ENCODE data around the gene HEBP2.

Gene HEBP2

DNA sequence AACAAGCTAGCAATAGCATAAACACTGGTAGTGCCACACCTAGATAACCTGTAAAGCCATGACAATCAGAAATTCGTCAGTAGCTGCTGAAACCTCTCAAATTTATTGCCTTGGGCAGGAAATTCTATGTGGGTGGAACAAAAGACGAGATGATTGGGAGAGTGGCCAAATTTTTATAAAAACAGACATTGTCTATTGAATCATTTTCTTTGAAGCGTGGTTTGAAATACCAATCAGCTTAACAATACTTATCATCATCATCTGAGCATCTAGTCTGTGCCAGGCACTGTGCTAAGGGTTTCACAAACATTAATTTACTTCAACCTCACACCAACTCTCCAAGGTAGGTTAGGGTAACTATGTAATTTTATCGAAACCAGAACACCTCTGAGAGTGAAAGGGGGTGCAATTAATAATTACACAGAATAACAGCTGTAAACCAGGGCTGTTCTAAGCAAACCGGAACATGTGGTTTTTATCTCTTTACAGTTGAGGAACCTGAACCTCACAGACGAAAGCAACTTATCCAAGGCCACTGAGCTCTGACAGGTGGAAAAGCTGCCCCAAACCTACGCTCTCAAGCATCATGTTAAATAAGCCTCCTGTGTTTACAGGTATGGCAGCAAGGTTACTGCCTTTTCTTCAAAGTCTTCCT, 51.9 kb downstream of the HEBP2 start:
- no peak for DNase-seq

DNA sequence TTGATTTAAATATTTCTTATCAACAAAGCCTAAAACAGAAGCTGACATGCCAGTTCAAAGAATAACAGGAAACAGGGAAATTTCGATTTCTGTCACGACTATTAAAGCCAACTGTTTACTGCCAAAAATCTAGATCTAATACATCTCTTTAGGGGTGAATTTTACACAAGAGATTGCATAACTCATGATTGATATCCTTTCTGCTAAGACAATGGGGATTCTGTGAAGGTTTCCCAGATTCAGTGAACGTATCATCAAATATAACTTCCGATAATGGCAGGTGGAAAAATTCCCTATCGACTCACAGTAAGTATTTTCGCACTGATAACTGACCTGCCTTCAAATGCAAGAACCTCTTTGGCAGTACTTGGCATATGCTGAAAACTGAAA, 52.4 kb downstream of the HEBP2 start:
- DNase-seq: no peak

DNA sequence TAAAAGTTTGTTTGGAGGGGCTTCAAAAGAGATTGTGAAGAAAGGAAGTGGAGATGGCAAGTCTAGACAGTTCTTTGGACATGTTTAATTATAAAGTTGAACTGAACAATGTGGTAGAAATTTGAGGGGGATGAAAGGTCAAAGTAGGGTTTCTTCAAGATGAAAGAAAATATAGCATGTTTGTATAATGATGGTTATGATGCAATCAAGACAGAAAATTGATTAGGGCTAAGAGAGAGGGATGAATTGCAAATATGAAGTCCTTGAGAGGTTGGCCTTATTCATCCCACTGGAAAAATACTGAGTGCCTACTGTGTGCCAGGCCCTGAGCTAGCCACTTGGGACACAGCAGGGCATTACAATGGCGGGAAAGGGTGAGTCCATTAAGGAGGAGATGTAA, 57.6 kb downstream of the HEBP2 start:
- DNase-seq: no peak

DNA sequence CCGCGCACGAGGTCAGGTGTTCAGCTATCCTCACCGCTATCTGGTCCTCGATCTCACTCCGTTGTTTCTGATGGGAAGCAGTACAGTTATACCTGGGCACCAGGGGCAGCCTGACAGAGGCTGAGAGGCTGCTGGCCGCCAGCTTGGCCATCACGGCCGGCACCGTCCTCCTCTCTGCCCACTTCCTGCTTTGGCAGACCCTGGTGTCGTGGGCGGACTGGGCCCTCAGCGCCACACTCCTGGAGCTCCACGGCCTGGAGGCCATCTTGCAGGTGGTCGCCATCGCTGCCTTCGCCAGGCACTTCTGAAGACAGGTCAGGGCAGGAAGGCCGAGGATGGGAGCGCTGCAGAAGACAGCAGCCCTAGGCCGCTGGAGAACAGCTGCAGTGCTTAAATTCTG, 60.1 kb downstream of the HEBP2 start:
- no peak for DNase-seq

DNA sequence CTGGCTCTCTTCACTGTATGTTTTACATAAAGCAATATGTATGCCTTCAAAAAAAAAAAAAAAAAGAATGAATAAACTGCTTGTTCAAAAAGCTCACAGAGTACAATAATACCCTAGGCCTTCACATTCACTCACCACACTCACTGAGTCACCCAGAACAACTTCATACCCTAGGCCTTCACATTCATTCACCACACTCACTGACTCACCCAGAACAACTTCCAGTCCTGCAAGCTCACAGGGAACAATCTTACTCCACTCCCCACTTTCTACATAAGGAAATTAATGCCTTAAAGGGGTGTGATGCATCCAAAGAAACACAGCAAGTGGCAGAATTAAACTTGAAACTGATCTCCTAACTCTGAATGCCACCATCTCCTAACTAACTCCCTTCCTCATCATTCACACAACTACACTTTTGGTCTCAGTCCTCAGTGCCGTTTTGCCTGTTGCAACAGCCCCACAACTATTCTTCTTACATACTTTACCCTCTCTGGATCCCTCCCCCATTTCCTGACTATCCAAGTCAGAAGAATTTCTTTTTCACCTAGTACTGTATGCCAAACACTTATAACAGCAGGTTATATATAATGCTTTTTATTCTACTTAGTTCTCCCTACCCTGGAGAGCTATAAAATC, 61.1 kb downstream of the HEBP2 start:
- DNase-seq: no peak

DNA sequence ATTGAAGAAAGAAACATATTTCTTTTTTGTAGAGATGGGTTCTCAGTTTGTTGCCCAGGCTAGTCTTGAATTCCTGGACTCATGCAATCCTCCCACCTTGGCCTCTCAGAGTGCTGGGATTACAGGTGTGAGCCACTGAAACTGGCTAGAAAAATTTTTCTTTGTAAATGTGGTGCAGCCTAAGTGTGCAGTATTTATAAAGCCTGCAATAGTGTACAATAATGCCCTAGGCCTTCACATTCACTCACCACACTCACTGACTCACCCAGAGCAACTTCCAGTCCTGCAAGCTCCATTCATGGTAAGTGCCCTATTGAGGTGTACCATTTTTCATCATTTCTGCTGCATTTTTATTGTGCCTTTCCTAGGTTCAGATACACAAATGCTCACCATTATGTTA, 63.9 kb downstream of the HEBP2 start:
- no peak for DNase-seq

DNA sequence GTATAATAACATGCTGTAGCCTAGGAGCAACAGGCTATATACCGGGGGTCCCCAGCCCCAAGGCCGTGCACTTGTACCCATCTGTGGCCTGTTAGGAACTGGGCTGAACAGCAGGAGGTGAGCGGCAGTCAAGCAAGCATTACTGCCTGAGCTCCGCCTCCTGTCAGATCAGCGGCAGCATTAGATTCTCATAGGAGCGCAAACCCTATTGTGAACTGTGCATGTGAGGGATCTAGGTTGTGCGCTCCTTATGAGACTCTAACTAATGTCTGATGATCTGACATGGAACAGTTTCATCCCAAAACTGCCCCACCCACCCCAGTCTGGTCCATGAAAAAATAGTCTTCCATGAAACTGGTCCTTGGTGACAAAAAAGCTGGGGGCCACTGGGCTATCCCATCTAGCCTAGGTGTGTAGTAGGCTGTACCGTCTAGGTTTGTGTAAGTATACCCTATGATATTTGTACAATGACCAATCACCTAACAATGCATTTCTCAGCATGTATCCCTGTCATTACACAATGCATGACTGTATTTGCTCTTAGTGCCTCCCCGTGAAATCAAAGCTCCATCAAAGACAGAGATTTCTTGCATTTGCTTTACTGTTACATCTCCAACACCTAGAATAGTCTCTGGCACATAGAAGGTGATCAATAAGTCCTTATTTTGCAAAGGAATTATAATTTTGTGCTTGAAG, 64.4 kb downstream of the HEBP2 start:
- no peak for DNase-seq

Measured in effector CD8-positive, alpha-beta T cell (primary cell).